ENCODE results near the gene COQ9.
"Not testable (repeated sequence)": the region's sequence is repeated elsewhere in the genome, so short reads cannot be mapped to it uniquely, and the experiment has no call there.

The COQ9 gene, protein sequence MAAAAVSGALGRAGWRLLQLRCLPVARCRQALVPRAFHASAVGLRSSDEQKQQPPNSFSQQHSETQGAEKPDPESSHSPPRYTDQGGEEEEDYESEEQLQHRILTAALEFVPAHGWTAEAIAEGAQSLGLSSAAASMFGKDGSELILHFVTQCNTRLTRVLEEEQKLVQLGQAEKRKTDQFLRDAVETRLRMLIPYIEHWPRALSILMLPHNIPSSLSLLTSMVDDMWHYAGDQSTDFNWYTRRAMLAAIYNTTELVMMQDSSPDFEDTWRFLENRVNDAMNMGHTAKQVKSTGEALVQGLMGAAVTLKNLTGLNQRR

GRCh38 chr16:57447186-57447962, at the start of gene COQ9, which contains the start of gene CIAPIN1:
TSS of gene COQ9 (plus strand) at chr16:57447479. CDS start at chr16:57447506, 27 bp downstream.
TSS of gene CIAPIN1 (minus strand) at chr16:57447385. CDS start at chr16:57440928, 6,457 bp downstream.
- DNase-seq, result peak; percentile 72

DNA sequence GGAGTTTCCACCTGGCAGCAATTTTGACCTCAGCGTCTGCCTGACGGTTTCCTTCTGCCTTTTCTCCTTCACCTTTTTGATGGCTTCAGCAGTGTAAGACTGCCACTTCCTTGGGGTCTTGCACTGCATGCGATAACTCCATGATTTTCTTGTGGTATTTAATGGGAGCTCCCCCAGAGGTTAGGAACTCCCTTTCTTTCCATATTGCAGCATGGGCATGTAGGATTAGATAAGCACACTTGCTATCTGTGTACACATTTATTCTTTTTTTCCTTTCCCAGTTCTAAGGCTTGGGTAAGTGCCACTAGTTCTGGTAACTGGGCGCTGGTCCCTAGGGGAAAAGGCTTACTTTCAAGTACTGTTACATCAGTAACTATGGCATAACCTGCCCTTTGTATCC, 49.8 kb upstream of the COQ9 start:
- DNase-seq, result not testable (repeated sequence)

DNA sequence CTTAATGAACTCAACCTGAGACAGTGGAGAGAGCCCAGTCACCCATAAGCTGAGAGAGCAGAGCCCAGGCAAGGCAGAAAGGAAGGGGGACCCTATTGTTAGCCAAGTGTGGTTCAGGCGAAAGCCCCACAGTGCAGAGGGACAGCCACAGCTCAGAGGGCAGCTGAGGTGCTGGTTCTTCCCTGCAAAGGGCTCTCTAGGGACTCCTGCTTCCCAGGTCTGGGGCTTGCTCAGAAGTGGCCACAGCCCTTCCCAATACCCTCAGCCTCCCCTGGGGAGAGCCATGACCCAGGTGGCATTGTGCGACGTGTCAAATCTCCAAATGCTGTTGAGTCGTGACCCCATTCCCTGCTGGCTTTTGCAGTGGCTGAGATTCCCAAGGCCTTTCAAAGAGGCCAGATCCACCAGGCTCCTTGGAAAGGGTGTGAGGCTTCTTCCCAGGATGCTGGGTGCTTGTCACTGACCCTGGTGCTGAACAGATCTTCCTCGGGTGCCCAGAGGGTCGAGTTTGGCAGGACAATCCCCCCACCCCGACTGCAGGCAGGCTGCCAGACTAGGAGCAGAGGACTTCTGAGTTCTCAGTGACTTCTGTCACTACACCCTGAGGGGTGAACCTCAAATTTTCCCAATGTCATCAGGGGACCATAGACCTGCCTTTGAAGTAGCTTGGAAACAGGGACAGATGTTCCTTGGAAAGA, 45.2 kb upstream of the COQ9 start:
- no peak for DNase-seq

- DNase-seq, result no peak
These were observed 43.1 kb upstream of the COQ9 start, which contains the start of gene CCL17 for GRCh38 chr16:57403965-57404817. TSS of gene CCL17 (plus strand) at chr16:57404767. CDS start at chr16:57413933, 9,166 bp downstream.

GRCh38 chr16:57405097-57405496, 42.2 kb upstream of the COQ9 start:
- DNase-seq, result no peak

GRCh38 chr16:57406881-57407280, 40.4 kb upstream of the COQ9 start:
- no peak for DNase-seq

DNA sequence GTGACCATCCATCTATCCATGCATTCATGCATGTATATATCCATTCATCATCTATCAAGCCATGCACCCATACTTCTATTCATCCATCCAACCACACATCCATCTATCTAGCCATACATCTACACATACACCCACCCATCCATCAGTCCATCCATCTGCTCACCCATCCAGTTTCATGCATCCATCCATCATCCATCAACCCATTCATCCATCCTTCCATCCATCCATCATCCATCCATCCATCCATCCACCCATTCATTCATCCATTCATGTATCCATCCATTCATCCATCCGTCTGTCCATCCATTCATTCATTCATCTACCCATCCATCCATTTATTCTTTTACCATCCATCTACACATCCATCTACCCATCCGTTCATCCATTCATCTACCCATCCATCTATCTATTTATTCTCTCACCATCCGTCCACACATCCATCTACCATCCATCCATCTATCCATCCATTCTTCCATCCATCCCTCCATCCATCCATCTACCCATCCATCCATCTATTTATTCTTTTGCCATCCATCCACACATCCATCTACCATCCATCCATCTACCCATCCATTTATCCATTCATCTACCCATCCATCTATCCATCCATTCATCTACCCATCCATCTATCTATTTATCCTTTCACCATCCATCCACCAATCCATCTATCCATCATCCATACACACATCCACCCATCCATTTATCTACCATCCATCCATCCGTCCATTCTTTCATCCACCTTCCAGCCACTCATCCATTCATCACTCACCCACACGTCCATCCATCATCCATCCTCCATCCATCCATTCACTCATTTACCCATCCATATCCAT, 39.5 kb upstream of the COQ9 start:
- DNase-seq, result no peak

DNA sequence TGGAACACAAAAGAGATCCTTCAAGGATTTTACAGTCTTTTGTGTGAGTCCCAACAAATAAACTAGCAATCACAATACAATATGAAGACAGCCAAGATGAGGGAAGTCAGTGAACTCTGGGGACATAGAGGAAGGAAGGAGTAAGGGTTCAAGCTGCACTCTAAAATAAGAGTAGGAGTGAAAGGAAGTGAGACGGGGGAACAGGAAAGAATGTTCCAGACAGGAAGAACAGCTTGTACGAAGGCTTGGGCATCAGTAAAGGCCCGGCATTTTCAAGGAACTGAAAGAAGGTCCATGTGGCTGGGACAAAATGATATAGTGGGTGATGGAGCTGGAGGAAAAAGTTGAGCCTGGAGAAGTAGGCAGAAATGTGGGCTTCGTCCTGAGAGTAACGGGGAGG, 38.2 kb upstream of the COQ9 start:
- no peak for DNase-seq

DNA sequence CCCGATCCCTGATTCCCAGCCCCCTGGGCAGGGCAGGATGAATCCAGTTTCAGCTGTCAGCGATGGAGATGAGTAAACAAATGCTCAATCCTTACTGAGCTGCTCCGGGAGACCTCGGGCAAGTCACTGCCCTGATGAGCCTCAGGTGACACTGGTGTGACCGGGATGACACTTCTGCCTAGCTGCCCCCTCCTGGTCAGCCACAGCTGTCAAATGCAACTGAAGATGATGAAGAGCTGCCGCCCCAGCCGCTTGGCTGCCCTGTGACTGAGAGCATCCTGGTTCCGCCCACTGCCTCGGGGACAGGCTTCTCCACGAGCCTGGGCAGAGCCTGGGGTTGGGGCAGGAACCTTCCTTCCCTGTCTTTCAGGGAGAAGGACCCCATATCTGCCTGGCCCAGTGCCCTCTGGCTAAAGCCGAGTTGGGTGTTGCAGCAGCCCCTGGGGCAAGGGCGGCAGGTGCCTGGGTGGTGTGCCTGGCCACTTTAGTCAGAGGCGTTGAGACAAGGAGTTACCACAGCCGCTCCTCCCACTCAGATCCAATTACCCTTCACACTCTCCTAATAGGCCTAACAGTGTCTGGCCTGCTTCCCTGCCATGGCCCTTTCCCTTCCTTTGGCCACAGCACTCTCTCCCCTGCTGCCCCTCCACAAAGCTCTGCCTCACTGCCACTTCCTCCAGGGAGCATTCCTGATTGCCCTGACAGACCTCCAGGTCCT, 37.2 kb upstream of the COQ9 start:
- no peak for DNase-seq

GRCh38 chr16:57411362-57411976, 35.8 kb upstream of the COQ9 start:
- DNase-seq, result no peak

DNA sequence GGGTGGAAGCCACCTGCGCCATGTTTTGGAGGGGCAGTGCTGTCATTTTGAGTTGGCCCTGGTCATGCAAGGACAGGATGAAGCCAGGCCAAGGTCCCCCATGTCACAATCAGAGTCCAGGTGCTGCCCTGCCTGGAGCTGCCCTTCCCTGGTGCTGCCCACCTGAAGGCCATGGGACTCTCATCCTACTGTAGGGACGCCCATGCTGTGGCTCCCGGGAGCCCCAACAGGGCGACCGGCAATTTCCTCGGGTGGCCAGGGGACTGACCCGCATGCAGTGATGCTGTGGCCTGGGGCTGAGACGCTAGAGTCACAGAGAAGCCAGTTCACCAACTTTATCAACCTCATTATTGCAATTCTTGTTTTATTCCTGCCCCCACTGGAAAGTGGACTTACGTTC, 34.7 kb upstream of the COQ9 start:
- DNase-seq, result no peak

DNA sequence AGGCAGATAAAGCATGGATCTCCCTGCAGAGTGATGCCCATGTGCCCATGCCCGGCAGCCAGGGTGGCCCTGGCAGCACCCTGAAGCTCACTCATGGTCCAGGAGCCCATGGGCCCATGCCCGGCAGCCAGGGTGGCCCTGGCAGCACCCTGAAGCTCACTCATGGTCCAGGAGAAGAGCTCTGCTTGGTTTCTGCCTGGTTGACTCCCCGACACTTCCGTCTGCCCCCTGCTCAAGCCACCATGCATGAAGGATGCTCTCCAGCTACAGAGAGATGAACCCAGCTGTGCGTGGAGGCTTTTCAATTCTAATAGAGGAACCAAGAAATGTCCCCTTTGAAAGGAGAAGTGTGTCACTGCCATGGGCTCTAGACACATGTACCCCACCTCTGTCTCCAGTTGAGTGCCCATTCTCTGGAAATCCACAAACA, 34.0 kb upstream of the COQ9 start:
- no peak for DNase-seq

GRCh38 chr16:57413733-57414132, 33.5 kb upstream of the COQ9 start:
- DNase-seq, result no peak

DNA sequence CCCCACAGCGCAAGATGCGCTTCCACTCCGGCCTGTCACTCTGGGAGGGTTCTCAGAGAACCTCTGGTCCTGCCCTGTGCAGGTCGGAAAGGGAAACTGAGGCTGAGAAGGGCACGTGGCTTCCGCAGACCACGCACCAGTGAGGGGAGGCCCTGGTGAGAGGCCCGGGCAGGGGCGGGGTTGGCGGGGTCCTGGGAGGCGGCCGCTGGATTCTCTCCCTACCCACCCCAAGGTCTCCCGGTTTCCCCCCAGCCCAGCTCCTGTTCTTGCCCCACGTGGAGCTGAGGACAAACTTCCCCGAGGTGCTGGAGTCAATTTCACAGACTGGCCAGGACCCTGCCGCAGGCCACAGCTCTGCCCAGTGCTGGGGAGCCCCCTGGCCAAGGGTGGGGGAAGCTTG, 31.2 kb upstream of the COQ9 start:
- DNase-seq, result no peak

- no peak for DNase-seq
These were observed 27.8 kb upstream of the COQ9 start for GRCh38 chr16:57419506-57419905.

DNA sequence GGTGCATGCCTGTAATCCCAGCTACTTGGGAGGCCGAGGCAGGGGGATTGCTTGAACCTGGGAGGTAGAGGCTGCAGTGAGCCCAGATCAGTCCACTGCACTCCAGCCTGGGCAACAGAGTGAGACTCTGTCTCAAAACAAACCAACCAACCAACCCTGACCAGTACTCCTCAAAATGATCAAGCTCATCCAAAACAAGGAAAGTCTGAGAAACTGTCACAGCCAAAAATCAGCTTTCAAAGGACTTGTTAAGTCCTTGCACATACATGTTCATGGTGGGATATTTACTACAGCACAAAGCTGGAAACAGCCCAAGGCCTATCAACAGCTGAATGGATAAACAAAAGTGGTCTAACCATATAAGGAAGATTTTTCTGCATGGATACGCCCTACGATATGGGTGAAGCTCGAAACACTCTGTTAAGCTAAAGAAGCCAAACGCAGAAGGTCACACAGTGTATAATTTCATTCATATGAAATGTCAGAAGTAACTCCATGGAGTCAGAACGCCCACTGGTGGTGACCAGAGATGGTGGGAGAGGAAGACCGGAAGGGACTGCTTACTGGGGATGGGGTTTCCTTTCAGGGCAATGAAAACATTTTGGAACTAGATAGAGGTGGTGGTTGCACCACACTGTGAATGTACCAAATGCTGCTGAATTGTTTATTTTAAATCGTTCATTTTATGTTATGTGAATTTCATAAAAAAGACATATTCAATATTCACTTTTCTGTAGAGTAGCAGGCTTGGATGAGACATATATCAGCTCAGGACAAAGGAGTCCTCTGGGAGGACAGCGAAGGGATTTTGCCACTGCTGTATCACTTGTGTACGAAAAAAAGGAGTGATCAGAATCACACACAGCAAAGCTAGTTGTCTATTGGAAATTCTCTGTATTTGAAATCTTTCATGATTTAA, 25.0 kb upstream of the COQ9 start:
- peak; percentile 62 for DNase-seq

- DNase-seq, result no peak
These were observed 24.1 kb upstream of the COQ9 start for GRCh38 chr16:57423152-57423551.

- DNase-seq, result no peak
These were observed 22.7 kb upstream of the COQ9 start for GRCh38 chr16:57424583-57424982.

- DNase-seq, result no peak
These were observed 20.9 kb upstream of the COQ9 start for GRCh38 chr16:57426356-57426755.

Data from NCI-H2227 treated with DMSO at 0.1 percent for 48 hours (cell line).